GM12878 (cell line): ENCODE data around the gene MRS2. TPM values are rescaled to one million over a fixed set of nuclear protein-coding genes. Genes with fewer than 3 reads are reported as not detected.

Source experiments
- ATAC-seq: fragments of 200-7000 bp; cut with Tn5 transposase; 3 replicates; pipeline ENCODE4 v1.9.1; 2020; ENCODE audit warnings: mild to moderate bottlenecking, moderate library complexity
- BruUV-seq: library from RNA; stranded (reverse); fragments of 400-500 nt; replicated peaks from 2 replicates; lab custom pipeline; 2021; lab: Mats Ljungman, UMichigan
- CTCF ChIA-PET: fragments of 300-600 bp; sonication (Branson Sonifier 250); formaldehyde crosslinking; extraction: SDS; loops from one replicate; lab custom pipeline; 2021; ENCODE audit warnings: inconsistent platforms; lab: Yijun Ruan, JAX
- POLR2A ChIA-PET: fragments of 350-600 bp; formaldehyde crosslinking; extraction: SDS; loops from one replicate; lab custom pipeline; 2021; ENCODE audit warnings: inconsistent platforms; lab: Charles Lee
- RAD21 ChIA-PET: fragments of 300-600 bp; sonication (Branson Sonifier 250); formaldehyde crosslinking; loops from one replicate; lab custom pipeline; 2023; ENCODE audit warnings: antibody characterized with exemption; ENCODE audit not compliant: unreplicated experiment; lab: Charles Lee
- SMC1A ChIA-PET: fragments of 300-600 bp; sonication (Branson Sonifier 250); formaldehyde crosslinking; loops from one replicate; lab custom pipeline; 2023; ENCODE audit not compliant: unreplicated experiment, uncharacterized antibody; lab: Charles Lee
- DNase-seq: peaks from one replicate; pipeline ENCODE4 v3.0.0-alpha.2; 2011; ENCODE audit warnings: low read depth, low spot score
- FAIRE-seq: peaks from 3 replicates; lab custom pipeline; 2011; peaks lifted over from hg19 to GRCh38; lab: Jason Lieb, UNC
- H2AFZ ChIP-seq: 2 replicates; pipeline ENCODE4 v1.6.0; 2011; ENCODE audit warnings: low read depth, low read length, control low read depth; ENCODE audit not compliant: control insufficient read depth
- H3K27ac ChIP-seq: 2 replicates; pipeline ENCODE4 v1.5.1; 2011; ENCODE audit warnings: control low read depth; ENCODE audit not compliant: control insufficient read depth, insufficient read depth
- H3K27me3 ChIP-seq, 2 experiments: replicated peaks in 1 of 2; 2 replicates each; pipeline versions ENCODE4 v1.6.0 to v1.6.1; 2011; ENCODE audit warnings: low read length in 1 of 2; ENCODE audit not compliant: control insufficient read depth in 2 of 2, insufficient read depth in 2 of 2
- H3K36me3 ChIP-seq, 2 experiments: 2 replicates each; pipeline ENCODE4 v1.5.1; 2011; ENCODE audit warnings: low read length in 1 of 2; ENCODE audit not compliant: control insufficient read depth in 2 of 2, insufficient read depth in 2 of 2
- H3K4me1 ChIP-seq: 2 replicates; pipeline ENCODE4 v1.6.1; 2011; ENCODE audit warnings: mild to moderate bottlenecking, low read length, moderate library complexity, mixed read lengths; ENCODE audit not compliant: control insufficient read depth, insufficient read depth
- H3K4me2 ChIP-seq: 2 replicates; pipeline ENCODE4 v1.6.0; 2011; ENCODE audit warnings: control low read depth; ENCODE audit not compliant: control insufficient read depth, insufficient read depth
- H3K4me3 ChIP-seq: fragments of 200-600 bp; sonication (generic); 2 replicates; pipeline ENCODE4 v1.5.1; 2016
- H3K79me2 ChIP-seq: 2 replicates; pipeline ENCODE4 v1.6.0; 2011; ENCODE audit warnings: low read length; ENCODE audit not compliant: control insufficient read depth, insufficient read depth
- H3K9ac ChIP-seq: 2 replicates; pipeline ENCODE4 v1.8.0; 2011; ENCODE audit warnings: low read length, control low read depth, mixed read lengths; ENCODE audit not compliant: control insufficient read depth, insufficient read depth
- H3K9me3 ChIP-seq: replicated peaks from 3 replicates; pipeline ENCODE4 v1.5.1; 2011; ENCODE audit warnings: mild to moderate bottlenecking, low read length; ENCODE audit not compliant: control insufficient read depth, insufficient read depth
- H4K20me1 ChIP-seq: 2 replicates; pipeline ENCODE4 v1.6.0; 2011; ENCODE audit not compliant: control insufficient read depth, insufficient read depth
- CTCF ChIP-seq, 3 experiments: IDR thresholded peaks in 2 of 3; conservative IDR thresholded peaks in 1 of 3; 2 replicates each; pipeline ENCODE4 v1.5.1; 2011; ENCODE audit warnings: low read depth in 3 of 3, low read length in 3 of 3, mild to moderate bottlenecking in 3 of 3, control low read depth in 2 of 3, moderate library complexity in 2 of 3, inconsistent platforms in 1 of 3, mixed read lengths in 1 of 3; ENCODE audit not compliant: control insufficient read depth in 2 of 3, insufficient read depth in 1 of 3; ENCODE audit errors: extremely low read depth in 1 of 3
- E2F4 ChIP-seq: IDR thresholded peaks from 2 replicates; pipeline ENCODE4 v1.6.1; 2012; ENCODE audit warnings: low read depth, low read length, improper control_type of control experiment
- LARP7 ChIP-seq: fragments of 450-650 bp; IDR thresholded peaks from 2 replicates; pipeline ENCODE4 v1.6.1; 2017; ENCODE audit warnings: mild to moderate bottlenecking
- MEF2B ChIP-seq: fragments of 450-650 bp; IDR thresholded peaks from 2 replicates; pipeline ENCODE4 v1.6.1; 2018; ENCODE audit warnings: mild to moderate bottlenecking, moderate library complexity; ENCODE audit not compliant: partially characterized antibody, poor library complexity, severe bottlenecking
- NFIC ChIP-seq: IDR thresholded peaks from 2 replicates; pipeline ENCODE4 v1.6.1; 2012; ENCODE audit warnings: low read depth, mild to moderate bottlenecking, inconsistent platforms, low read length, moderate library complexity
- ZNF217 ChIP-seq: fragments of 450-650 bp; IDR thresholded peaks from 2 replicates; pipeline ENCODE4 v1.6.1; 2017; ENCODE audit warnings: antibody characterized with exemption, mild to moderate bottlenecking
- WGBS: methylation state at CpG from one replicate; pipeline ENCODE4 v1.1.6; 2016; ENCODE audit warnings: low lambda C conversion rate; ENCODE audit not compliant: insufficient replicate concordance, insufficient coverage; ENCODE audit errors: missing lambda C conversion rate; 5-methylcytosine and 5-hydroxymethylcytosine counted together
- in situ Hi-C: fragments of 300-500 bp; cut with MboI; formaldehyde crosslinking; loops from 9 replicates; pipeline ENCODE4 v1.14.3; 2018; ENCODE audit warnings: mixed read lengths
- intact Hi-C: fragments of 100-400 bp; cut with micrococcal nuclease; formaldehyde crosslinking; loops from one replicate; pipeline ENCODE4 v1.14.2; 2022; ENCODE audit not compliant: unreplicated experiment
- polyA plus RNA-seq, 11 experiments: library from polyadenylated mRNA; depleted of rRNA in 4 of 11; unstranded in 6 of 11; stranded (reverse) in 5 of 11; fragments of >200 nt; fragmentation: Nextera tagmentation in 4 of 11; fragmentation: Illumina TruSeq in 1 of 11; extraction: Ambion mirVana in 4 of 11; extraction: Trizol in 1 of 11; gene quantifications; 1 replicate in 1 of 11; 2 replicates in 10 of 11; pipeline versions ENCODE4 v1.2.1 to v1.2.3, GENCODE V29; 2011 to 2016; ENCODE audit warnings: inconsistent platforms in 2 of 11, missing spikeins in 2 of 11, low read depth in 1 of 11
- total RNA-seq, 4 experiments: library from RNA; depleted of rRNA in 3 of 4; stranded (reverse); fragments of >200 nt in 3 of 4; fragmentation: Illumina TruSeq in 1 of 4; extraction: Trizol in 1 of 4; gene quantifications; 2 replicates each; pipeline versions ENCODE4 v1.2.1 to v1.2.3, GENCODE V29; 2013 to 2021

The MRS2 gene
- total and polyA plus RNA-seq, 10 of the 15 experiments (the other 5 are each of a cell fraction or from before 2014, with no cell fraction given) = 7.5 to 29.9 (median 24.2) TPM

- no peak for TF ChIP-seq NFIC
- no peak for TF ChIP-seq LARP7
- TF ChIP-seq CTCF (IDR thresholded peaks at IDR 0.05 in 2 of 3, conservative IDR thresholded peaks at IDR 0.05 in 1 of 3; ENCODE audit: control insufficient read depth in 2 of 3, extremely low read depth in 1 of 3, insufficient read depth in 1 of 3, low read depth in 3 of 3, low read length in 3 of 3) = no peak
These were observed 47.3 kb upstream of the MRS2 start (continued) for GRCh38 chr6:24355393-24355792.

GRCh38 chr6:24356310-24356973 is 46.3 kb upstream of the MRS2 start:
- WGBS = 56% methylated on average over 5 of the region's 5 CpGs

More at GRCh38 chr6:24356310-24356973, 46.3 kb upstream of the MRS2 start:
- RAD21 ChIA-PET = no interaction called here
- Histone ChIP-seq H3K27me3 (peaks cover 0 to 2% of the 10 kb centered on the region in 2 experiments; a peak in 1 of 4 replicates), H3K4me1 (no peaks in the 10 kb centered on the region; the same call in 1 of the 2 replicates), H3K27ac (no peak overlapping the region), H3K4me3 (no peak overlapping the region), H2AFZ (no peak overlapping the region), H4K20me1 (no peaks in the 10 kb centered on the region), H3K9ac (no peak overlapping the region), H3K36me3 (no peaks in the 10 kb centered on the region), H3K4me2 (no peak overlapping the region), H3K79me2 (no peaks in the 10 kb centered on the region), H3K9me3 (no peaks in the 10 kb centered on the region)
- CTCF ChIA-PET = interaction anchor here (1.3 kb wide), 1 partner anchor 107 kb away, joined by 3 read pairs; no protein-coding TSS in a partner anchor
- FAIRE-seq (no peak), ATAC-seq (no peak), DNase-seq (no peak)
- TF ChIP-seq MEF2B (no peak), E2F4 (no peak), ZNF217 (no peak)
- in situ Hi-C loops (no loop called here), intact Hi-C loops (loop anchor here (5.0 kb wide), 1 partner anchor 289 kb away; no protein-coding TSS in a partner anchor)
- POLR2A ChIA-PET = no interaction called here
- no TSS peak for BruUV-seq
- SMC1A ChIA-PET = interaction anchor here (0.6 kb wide), 1 partner anchor 59 kb away, joined by 3 read pairs; no protein-coding TSS in a partner anchor
